IPS-NIHi11 (cell line): ENCODE results near the gene GPC1.
"Not testable (repeated sequence)": the region's sequence is repeated elsewhere in the genome, so short reads cannot be mapped to it uniquely, and the experiment has no call there.

ENCODE experiments used
- DNase-seq: peaks from one replicate; pipeline ENCODE4 v3.0.0; 2012; ENCODE audit warnings: mixed read lengths, low spot score

GPC1 gene, protein sequence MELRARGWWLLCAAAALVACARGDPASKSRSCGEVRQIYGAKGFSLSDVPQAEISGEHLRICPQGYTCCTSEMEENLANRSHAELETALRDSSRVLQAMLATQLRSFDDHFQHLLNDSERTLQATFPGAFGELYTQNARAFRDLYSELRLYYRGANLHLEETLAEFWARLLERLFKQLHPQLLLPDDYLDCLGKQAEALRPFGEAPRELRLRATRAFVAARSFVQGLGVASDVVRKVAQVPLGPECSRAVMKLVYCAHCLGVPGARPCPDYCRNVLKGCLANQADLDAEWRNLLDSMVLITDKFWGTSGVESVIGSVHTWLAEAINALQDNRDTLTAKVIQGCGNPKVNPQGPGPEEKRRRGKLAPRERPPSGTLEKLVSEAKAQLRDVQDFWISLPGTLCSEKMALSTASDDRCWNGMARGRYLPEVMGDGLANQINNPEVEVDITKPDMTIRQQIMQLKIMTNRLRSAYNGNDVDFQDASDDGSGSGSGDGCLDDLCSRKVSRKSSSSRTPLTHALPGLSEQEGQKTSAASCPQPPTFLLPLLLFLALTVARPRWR

DNA sequence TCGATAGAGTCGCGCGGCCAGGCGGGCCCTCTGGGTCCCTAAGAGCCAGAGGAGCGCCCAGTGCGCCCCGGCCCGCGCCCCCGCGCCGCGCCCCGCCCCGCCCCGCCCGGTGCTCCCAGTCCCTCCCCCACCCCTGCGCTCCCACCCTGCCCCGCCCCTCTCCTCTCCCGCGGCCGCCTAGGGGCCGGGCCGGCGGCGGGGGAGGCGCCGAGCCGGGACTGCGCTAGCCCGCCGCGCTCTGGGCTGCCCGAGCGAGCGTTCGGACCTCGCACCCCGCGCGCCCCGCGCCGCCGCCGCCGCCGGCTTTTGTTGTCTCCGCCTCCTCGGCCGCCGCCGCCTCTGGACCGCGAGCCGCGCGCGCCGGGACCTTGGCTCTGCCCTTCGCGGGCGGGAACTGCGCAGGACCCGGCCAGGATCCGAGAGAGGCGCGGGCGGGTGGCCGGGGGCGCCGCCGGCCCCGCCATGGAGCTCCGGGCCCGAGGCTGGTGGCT, at the start of gene GPC1:
Gene GPC1, plus strand, starts transcription at position 207 of the 491 bp plus-strand sequence. Its CDS starts 256 bp downstream, at position 463.
- peak; percentile 94 for DNase-seq

DNA sequence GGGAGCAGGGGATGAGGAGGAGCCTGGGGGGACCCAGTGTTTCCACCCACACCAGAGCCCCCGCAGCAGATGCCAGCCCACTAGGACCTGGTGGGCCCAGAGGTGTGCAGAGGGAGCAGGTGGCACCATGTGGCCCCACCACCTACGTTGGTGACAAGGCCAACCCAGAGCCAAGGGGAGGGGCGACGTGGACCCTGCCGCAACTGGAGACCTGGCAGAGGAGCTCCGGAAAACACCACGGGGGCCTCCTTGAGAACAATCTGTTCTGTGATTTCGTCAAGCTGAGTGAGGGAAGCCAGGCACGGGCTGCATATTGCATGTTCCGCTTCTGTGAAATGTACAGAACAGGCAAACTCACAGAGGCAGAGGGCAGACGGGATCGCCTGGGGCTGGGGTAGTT, 49.1 kb upstream of the GPC1 start:
- no peak for DNase-seq

DNA sequence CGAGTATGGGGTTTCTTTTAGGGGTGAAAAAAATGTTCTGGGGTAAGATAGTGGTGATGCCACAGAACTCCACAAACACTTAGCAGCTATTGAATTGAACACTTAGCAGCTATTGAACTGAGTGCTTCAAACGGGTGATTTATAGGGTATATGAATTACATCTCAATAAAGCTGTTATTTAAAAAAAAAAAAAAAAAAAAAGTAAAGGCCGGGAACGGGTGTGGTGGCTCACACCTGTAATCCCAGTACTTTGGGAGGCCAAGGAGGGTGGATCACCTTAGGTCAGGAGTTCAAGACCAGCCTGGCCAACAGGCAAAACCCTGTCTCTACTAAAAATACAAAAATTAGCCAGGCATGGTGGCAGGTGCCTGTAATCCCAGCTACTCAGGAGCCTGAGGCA, 48.7 kb upstream of the GPC1 start:
- DNase-seq: not testable (repeated sequence)

DNA sequence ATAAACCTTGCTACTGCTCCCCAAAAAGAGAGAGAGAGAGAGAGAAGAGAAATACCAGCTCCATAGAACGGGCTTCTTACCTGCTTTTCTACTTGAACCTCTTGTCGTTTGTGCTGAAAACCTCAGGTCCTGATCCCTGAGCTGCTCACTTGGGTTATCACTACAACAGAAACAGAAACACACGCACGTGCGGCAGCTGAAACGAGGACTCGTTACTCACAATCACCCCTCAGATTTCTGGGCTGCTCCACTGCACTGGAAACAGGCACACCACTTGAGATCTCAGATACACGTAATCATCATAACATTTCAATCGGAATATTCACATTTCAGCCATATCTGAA, 48.2 kb upstream of the GPC1 start:
- no peak for DNase-seq

DNA sequence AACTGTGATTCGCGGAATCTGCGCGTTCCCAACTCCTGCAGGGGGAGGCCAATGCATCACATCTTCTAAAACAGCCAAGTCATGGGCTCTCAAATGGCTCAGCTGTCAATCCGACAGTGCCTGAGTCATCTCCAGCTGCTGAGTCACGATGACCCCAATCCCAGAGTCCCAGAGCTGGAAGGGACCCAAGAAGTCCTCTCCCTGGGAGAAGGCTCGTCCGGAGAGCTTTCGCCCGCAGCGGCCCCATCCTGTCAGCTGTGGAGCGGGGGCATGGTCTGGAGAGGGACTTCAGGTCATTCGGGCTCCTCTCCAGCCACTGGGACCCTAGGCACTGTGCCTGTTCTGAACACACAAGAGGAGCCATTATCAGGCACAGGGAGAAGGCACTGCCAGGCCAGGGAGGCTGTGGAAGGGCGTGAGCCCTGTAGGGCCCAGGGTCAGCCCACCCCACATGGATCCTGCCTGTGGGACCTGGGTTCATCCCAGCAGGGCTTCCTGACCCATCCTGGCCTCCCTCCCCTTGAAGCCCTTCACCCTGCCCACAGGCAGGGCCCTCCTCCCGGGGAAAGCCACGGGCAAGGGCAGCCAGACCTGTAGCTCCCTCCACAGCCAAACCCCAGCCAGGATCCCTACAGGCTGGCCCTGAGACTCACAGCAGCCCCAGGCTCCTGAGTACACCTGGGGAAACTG, 47.6 kb upstream of the GPC1 start:
- no peak for DNase-seq

DNA sequence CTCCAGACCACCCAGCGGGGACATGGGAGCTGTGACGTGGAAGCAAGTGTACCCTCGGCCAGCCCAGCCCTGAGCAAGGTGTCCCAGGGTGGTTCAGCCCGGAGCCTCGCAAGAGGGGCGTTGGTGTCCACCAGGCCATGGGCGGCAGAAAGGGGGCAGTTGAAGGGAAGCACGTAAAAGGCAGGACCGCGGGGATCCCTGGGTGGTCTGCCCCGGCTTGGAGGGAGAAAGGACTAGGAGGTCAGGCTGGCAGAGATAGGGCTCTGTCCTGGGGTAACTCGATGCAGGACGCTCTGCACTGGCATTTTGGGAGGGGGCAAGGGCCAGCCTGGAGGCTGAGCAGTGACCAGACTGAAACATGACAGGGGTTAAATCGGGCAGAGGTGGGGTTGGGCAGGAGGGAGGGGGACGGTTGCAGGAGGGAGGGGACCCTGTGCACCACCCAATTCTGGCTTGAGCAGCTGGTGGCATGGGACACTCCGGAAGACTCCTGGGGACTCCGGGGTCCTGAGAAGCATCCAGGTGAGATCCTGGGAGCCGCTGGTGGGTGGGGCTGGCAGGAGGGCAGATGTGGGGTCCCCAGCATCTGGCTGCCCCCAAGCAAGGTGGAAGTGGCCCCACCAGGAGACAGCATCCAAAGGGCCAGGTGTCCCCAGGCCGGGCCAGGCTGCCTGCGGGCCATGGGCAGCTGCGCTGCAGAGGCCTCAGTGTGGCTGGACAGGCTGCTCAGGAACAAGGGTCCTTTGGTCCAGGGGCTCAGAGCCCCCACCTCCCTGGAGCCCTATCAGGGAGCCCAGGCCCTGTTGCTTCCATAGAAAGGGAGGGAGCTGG, 46.8 kb upstream of the GPC1 start:
- no peak for DNase-seq

DNA sequence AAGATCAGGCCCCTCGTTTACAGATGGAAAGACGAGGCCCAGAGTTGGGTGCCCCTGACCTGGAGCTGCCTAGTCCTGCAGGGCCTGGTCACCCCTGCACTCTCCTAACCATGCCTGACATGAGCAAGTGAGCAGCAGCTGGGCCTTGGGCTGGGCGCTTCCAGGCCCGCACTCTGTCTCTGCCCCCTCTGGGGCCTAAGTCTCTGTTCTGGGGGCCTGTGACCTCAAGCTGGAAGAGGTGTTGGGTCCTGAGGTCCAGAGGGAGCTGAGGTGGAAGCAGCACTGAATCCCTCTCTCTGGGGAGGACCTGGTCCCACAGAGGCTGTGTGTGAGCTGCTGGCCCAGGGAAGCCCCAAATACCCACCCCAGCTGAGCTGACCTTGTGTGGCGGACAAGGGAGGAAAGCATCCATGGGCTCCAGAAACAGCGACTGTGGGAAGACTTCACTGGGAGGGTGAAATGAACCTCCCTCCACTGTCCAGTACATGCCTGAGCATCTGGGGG, 46.1 kb upstream of the GPC1 start:
- no peak for DNase-seq

DNA sequence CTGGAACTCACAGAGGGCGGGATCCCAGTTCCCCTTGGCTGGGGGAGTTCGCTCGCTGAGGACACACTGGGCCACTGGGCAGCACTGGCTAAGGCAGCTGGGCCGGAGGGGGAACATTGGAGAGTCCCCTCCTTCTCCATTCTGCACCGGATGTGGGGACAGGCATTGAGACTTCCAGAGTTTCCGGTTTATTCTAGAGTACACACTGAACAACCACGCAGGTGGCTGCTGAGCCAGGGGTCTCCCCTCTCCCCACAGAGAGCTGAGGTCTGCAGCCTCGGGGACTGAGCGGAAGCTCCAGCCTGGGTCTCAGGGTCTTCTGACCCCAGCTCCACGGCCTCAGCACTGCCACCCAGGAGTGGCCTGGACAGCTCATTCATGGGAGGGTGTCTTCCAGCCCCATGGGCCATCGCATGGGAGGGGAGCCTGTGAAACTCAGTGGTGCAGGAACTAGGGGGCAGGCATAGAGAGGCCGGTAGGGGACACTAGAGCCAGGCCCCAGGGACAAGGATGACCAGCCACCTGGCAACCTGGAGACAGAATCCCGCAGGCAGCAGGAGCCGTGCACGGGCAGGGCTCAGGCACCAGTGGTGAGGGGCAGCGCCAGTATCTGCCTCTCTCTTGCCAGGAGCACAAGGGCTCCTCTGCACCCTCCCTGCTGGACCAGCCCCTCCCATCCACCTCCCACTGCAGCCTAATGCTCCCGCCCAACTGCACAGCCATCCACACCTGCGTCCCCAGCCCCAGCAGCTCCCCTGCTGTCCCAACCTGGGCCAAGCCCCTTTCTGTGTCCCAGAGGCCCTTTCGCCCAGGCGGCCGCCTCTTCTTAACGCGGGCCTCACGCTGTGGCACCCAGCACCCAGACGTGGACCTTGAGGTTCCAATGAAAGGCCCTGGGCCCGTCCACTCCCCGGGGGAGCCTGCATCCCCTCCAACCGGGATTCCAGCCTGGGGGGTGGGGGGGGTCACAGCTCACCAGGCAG, 45.1 kb upstream of the GPC1 start:
- no peak for DNase-seq

DNA sequence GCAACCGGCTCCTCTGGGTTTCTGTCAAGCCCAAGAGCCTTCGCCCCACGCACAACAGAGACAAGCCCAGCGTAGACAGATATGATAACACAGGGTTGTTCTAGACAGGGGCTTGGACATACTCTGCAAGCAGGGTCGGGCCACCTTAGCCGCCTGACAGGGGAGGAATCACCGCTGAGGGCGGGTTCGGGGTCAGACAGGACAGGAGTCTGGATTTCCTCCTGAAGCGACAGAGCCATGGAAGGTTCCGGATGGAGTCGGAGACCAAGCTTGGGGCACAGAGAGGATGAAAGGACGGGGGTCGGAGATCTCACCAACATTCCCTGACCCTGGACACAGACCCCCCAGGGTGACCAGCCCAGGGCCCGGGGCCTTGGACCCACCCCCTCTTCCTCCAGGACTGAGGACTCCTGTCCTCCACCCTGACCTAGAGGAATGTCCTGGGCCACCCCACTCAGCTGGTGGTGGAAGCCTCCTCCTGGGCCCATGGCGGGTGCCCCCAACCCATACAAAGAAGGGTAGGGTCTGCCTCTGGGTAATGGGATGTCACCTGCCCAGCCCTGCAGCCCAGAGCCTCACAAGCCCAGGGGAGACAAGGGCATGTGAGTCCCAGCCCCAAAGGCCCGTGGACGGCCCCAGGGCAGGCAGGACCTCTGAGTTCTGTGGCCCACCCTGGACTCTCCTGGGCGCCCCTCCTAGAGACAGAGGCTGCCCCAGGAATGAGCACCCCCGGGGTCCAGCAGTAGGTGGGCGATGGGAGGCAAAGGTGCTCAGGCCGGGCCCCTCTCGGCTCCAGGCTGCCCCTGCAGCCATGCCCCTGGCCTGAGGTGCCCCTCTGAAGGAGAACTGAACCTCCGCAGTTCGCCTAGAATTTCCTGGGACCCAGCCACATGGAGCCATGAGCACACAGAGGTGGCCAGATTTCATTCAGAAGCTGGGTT, 44.1 kb upstream of the GPC1 start:
- no peak for DNase-seq

DNA sequence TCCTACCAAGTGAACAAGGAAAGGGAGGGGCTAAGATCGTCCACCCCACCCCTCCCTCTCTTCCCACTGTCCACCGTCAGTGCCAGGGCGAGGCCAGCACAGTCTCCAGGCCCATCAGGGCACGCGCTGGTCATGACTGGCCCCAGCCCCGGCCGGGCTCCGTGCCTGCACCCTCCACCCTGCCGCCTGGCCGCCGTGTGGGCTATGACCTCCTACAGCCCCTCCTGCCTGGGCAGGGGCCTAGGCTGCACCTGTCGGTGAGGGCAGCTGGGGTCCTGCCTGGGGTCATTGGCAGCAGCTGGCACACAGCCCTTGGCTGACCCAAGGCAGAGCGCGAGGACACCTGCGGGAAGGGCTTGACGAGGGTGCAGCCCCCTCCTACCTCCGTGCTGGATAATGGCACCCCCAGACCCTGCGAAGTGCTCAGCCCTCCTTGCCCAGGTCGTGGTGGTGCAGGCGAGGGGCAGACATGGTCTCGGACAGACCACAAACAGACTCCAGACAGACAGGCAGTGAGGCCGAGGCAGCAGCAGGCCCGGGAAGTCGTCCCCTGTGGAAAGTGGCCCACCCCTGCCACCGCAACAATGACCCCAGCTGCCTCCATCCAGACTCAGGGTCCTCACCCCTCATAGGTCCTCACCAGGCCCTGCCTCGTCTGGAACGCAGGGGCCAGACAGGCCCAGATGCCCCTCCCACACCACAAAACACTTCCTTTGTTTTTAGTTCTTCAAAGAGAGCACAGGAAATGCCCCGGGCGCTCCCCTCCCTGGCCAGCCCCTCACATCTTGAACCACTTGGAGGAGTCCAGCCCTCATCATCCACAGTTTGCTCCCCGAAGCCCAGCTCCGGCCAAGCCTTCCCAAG, 43.1 kb upstream of the GPC1 start:
- no peak for DNase-seq

DNA sequence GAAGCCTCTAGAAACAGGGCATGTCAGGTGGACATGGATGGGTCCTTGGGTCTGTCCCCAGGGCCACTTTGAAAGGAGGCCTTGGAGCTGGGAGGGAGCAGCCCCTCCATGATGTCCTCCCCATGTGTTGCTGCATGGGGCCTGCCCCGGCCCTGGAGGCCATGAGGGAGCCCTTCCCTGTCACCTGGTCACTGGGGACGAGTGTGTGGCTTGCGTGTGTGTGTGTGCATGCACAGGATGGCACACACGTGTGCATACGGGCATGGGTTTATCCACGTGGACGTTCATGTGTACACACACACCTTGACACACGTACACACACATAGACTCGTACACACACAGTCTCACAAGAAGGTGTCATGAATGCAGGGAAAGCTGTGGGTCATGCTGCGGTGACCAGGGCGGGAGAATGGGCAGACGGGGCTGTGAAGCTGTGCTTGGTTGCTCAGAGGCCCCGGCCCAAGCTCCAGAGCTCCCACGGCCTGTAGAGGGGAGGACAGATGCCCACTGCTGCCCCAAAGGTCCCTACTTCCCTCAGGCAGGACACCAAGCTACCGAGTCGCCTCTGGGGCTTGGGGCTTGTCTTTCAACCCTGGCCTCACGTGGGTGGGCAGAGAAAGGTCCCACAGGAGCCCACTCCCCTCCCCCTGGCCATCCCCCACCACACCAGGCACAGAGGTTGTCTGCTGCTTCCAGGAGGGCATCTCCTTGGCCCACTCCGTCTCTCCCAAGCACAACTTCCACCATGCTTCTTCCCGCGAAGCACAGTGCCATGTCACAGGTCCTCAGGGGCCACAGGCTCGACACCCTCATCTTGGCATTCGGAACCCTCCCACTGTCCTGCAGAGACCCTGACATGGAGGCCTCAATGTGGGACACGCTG, 42.3 kb upstream of the GPC1 start:
- peak; percentile 3 for DNase-seq

DNA sequence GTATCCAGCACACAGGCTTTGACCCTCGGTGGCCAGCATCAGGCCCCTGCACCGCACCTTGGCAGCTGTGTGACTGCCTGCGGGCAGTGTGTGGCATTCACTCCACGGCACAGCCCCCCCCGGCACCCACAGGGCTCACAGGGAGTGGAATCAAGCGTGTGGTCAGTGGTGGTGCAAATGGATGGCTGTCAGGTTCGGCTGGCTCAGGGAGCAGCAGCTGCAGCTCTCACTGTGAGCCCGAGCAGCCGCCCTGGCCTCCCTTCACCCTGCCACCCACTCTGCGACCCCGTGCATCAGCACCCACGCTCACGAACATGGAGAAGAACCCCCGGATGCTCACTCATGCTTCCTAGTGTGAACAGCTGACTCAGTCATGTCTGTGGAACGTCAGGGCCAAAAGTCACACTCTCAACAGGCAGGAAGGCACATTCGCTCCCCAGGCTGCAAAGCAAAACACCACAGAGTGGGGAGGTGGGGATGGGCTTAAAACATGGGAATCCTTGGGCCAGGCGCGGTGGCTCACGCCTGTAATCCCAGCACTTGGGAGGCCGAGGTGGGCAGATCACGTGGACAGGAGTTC, 41.5 kb upstream of the GPC1 start:
- DNase-seq: peak; percentile 2

DNA sequence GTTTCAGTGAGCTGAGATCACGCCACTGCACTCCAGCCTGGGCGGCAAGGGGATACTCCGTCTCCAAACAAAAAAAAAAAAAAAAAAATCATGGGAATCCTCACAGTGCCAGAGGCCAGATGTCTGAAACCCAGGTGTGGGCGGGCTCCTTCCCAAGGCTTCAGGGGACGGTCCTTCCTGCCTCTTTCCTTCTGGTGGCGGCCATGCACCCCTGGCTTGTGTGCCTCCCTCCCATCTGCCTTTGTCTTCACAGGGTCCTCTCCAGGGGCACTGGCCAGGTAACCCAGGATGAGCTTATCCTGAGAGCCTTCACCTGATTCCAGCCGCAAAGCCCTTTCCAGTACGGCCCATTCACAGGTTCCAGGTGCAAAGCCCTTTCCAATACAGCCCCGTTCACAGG, 40.9 kb upstream of the GPC1 start:
- DNase-seq: no peak

DNA sequence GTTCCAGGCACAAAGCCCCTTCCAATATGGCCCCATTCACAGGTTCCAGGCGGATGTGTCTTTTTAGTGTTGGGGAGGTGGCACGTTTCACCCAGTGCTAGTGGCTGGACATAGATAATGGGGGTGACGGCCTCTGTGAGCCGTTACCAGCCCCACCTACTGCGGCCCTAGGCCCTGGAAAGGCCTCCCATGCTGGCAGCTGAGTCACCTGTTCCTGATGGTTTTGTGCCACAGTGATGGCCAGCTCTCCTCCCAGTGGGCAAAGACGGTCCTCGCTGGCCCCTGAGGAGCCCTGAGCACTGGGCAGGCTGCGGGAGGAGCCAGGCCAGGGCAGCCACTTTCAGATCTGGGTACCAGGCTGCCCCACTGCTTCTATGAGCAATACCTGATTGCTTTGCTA, 40.0 kb upstream of the GPC1 start:
- no peak for DNase-seq

DNA sequence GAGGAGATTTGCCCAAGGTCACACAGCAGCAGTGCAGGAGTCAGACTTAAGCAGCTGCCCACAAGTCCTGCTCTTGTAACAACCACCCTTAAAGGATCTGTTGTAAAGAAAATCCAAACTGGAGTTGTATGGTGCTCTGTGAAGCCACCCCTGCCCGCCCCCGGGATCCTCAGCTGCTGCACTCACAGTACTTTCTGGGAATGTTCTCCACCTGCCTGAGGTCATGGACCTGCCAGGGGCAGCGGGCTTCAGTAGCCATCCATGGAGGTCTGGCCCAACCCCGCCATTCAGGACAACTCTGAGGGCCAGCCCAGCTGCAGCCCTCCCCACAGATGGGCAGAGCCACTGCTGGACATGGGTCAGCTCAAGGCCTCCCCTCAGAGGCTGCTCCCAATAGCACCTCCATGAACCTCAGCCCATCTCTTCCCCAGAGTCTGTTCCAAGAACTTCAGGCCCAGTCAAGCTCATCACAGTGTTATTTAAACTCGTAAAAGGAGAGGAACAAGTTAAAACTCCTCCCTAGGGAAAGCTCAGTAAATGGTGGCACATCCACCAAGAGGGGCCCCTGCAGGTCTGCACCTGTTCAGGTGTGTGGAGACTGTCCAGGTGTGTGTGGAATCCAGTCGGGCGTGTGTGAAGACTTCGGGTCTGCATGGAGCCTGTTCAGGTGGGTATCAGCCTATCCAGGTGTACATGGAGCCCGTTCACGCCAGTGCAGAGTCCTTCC, 39.4 kb upstream of the GPC1 start:
- DNase-seq: peak; percentile 2
